NCI-H1092 (cell line): Measurements from ENCODE around the gene TRMT1L.

Source experiments
- DNase-seq: peaks from one replicate; lab custom pipeline; 2025; lab: John Stamatoyannopoulos, UW

TRMT1L gene

DNA sequence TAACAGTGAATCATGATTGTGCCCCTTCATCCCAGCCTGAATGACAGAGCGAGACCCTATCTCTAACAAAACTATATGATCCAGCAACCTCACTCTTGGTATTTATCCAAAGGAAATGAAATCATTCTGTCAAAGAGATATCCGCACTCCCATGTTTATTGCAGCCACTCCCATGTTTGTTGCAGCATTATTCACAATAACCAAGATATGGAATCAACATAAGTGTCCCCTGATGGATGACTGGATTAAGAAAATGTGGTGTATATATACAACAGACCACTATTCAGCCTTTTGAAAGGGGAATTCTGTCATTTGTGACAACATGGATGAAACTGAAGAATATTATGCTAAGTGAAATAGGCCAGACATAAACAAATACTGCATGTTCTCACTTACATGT is 44.4 kb downstream of the TRMT1L start:
- DNase-seq: no peak

DNA sequence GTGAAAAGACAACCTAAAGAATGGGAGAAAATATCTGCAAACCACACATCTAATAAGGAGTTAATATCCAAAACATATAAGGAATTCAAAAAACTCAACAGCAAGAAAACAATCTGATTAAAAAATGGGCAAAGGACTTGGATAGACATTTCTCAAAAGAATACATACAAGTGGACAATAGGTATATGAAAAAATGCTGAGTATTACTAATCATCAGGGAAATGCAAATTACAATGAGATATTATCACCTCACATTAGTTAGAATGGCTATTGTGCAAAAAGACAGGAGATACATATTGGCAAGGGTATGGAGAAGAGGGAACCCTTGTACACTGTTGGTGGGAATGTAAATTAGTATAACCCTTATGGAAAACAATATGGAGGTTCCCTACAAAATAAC is 44.9 kb downstream of the TRMT1L start:
- no peak for DNase-seq

GRCh38 chr1:185110145-185110544 is 46.6 kb downstream of the TRMT1L start:
- no peak for DNase-seq

GRCh38 chr1:185108321-185108720 is 48.4 kb downstream of the TRMT1L start:
- no peak for DNase-seq

- DNase-seq: no peak
These were observed 51.6 kb downstream of the TRMT1L start for GRCh38 chr1:185105121-185105520.

- DNase-seq: no peak
These were observed 52.7 kb downstream of the TRMT1L start for GRCh38 chr1:185104083-185104482.

- DNase-seq: no peak
These were observed 60.2 kb downstream of the TRMT1L start for GRCh38 chr1:185096531-185096930.

GRCh38 chr1:185094761-185095160 is 62.0 kb downstream of the TRMT1L start:
- no peak for DNase-seq

DNA sequence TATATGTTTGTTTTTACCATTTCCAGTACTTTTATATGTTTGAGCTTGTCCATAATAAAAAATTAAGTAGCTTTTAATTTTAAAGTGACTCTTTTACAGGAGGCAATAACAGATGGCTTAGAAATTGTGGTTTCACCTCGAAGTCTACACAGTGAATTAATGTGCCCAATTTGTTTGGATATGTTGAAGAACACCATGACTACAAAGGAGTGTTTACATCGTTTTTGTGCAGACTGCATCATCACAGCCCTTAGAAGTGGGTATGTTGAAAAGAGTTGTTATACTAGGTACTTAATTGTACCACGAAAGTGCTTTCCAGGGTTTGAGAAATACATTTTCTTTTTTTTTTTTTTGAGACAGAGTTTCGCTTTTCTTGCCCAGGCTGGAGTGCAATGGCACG is 65.3 kb downstream of the TRMT1L start:
- no peak for DNase-seq

DNA sequence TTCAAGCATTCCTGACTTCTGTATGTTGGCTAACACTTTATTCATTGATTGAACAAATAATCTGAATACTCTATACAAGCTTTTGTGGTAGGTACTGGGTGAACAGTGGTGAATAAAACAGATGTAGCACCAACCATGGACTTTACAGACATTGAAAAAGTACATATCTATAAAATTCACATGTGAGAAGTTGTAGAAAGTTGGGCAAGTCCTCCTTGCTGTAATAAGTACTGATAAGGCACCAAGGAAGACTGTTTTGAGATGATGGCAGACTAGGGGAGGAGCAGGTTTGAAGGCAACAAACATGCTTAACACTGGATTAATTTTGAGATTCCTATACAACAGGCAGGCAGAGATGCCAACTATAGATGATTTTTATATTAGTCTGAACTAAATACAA is 69.0 kb downstream of the TRMT1L start:
- DNase-seq: no peak

- no peak for DNase-seq
These were observed 69.7 kb downstream of the TRMT1L start for GRCh38 chr1:185087101-185087500.

DNA sequence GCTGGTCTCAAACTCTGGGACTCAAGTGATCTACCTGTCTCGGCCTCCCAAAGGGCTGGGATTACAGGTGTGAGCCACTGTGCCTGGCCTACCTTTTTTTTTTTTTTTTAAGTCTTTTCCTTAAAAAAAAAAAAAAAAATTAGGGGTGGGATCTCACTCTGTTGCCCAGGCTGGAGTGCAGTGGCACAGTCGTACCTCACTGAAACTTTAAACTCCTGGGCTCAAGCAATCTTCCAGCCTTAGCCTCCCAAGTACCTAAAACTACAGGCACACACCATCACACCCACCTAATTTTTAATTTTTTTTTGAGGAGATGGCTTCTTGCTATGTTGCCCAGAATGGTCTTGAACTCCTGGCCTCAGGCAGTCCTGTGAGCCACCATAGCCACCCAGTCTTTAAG is 72.9 kb downstream of the TRMT1L start:
- DNase-seq: no peak

GRCh38 chr1:185080422-185080821 is 76.3 kb downstream of the TRMT1L start:
- DNase-seq: no peak

- no peak for DNase-seq
These were observed 79.4 kb downstream of the TRMT1L start for GRCh38 chr1:185077374-185077773.

GRCh38 chr1:185075476-185075875 is 81.3 kb downstream of the TRMT1L start:
- DNase-seq: no peak

DNA sequence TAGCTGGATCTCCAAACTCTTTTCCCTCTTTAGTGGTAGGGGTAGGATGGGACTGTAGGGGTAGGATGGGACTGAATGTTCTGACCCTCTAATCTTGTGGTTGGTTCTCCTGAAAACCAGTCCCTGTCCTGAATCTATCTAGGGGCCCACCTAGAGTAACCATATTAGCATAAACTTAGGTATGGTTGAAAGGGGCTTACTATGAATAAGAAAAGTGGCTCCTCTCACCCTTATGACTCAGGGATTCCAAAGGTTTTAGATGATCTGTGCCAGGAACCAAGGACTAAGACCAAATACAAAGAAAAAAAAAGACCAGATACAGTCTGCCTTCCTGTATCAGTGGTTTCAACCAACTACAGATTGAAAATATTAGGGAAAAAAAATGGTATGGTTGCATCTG is 82.4 kb downstream of the TRMT1L start:
- DNase-seq: no peak

GRCh38 chr1:185073725-185074124 is 83.0 kb downstream of the TRMT1L start:
- no peak for DNase-seq

DNA sequence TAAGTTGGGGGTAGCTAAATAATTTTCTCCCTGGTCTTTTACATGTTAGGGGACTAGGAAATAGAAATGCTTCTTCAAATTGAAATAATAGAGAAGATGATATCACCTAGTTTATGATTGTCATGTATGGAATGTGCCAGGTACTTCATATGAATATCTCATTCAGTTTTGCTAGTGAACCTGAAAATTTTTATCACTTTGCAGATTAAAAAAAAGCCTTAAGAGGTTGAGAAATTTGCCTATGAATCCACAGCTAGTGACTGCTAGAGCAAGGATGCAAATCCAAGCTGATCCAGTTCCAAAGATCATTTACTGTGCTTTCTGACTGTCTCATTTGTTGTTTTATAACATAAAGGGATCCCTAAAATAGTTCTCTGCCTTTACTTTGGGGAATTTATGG is 86.7 kb downstream of the TRMT1L start:
- no peak for DNase-seq

- no peak for DNase-seq
These were observed 87.5 kb downstream of the TRMT1L start for GRCh38 chr1:185069202-185069772.

GRCh38 chr1:185068341-185068740 is 88.4 kb downstream of the TRMT1L start:
- no peak for DNase-seq
